DND-41 (cell line): Measurements from ENCODE around the gene ARAP1.

ENCODE experiments used
- EZH2 ChIP-seq: IDR thresholded peaks from 3 replicates; pipeline ENCODE4 v1.6.1; 2012; ENCODE audit warnings: borderline replicate concordance, low read depth, mild to moderate bottlenecking, moderate library complexity, low read length, inconsistent platforms; ENCODE audit not compliant: severe bottlenecking
- TF ChIP-seq, protein P1 (sequence below): IDR thresholded peaks from 2 replicates; pipeline ENCODE4 v1.5.1; 2012; ENCODE audit warnings: borderline replicate concordance, low read length, moderate library complexity, mild to moderate bottlenecking; ENCODE audit not compliant: poor library complexity, severe bottlenecking; ENCODE audit errors: extremely low read depth

DNA sequence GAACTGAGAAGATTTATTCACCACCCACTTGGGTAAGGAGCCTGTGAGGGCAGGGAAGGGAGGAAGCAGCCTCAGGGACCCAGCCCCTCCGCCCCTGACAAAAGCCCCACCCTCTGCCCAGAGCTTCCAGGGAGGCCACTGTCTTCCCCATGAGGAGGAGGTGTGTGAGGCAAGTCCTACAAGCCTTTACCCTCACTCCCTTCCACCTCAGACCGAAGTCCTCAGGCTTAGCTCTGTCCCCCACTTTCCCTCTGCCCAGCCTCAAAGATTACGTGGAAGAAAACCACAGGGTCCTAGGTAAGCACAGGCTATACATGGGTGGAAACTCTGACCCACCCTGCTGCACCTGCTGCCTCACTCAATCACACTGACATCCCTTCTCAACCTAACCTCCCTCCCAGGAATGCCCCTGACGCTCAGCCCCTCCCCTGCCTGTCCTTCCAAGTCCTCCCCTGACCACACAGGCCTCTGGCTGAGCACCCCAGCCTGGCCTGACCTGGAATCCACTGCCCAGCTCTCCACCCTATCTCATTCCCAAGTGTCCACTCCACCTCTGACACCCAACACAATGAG, 3.6 kb upstream of the ARAP1 start:
- TF ChIP-seq EZH2: no peak
- TF ChIP-seq, protein P1, sequence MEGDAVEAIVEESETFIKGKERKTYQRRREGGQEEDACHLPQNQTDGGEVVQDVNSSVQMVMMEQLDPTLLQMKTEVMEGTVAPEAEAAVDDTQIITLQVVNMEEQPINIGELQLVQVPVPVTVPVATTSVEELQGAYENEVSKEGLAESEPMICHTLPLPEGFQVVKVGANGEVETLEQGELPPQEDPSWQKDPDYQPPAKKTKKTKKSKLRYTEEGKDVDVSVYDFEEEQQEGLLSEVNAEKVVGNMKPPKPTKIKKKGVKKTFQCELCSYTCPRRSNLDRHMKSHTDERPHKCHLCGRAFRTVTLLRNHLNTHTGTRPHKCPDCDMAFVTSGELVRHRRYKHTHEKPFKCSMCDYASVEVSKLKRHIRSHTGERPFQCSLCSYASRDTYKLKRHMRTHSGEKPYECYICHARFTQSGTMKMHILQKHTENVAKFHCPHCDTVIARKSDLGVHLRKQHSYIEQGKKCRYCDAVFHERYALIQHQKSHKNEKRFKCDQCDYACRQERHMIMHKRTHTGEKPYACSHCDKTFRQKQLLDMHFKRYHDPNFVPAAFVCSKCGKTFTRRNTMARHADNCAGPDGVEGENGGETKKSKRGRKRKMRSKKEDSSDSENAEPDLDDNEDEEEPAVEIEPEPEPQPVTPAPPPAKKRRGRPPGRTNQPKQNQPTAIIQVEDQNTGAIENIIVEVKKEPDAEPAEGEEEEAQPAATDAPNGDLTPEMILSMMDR: no peak
